ENCODE measurements around the gene TSEN34. TPM values are rescaled to one million over a fixed set of nuclear protein-coding genes. Genes with fewer than 3 reads are reported as not detected.

Gene TSEN34
- total RNA-seq, 1 donor from 2014 or later = 52.6 TPM

- H3K27ac Mint-ChIP-seq (ENCODE audit: unreplicated experiment) = no peak overlapping the region
- no peak overlapping the region for H3K4me3 Mint-ChIP-seq (ENCODE audit: unreplicated experiment)
Observed at GRCh38 chr19:54142166-54142780, 48.8 kb upstream of the TSEN34 start.

GRCh38 chr19:54145541-54146158 lies 45.5 kb upstream of the TSEN34 start:
- Histone ChIP-seq H3K4me2 (ENCODE audit: low read length) (no peak overlapping the region), H2AFZ (ENCODE audit: low read depth, low read length) (no peak overlapping the region), H4K20me1 (ENCODE audit: insufficient read depth, low read length) (peaks cover 74% of the 10 kb centered on the region), H3K27me3 (ENCODE audit: insufficient read depth, low read length) (no peaks in the 10 kb centered on the region), H3K36me3 (ENCODE audit: insufficient read depth, low read length) (peaks cover 45% of the 10 kb centered on the region), H3K9ac (ENCODE audit: low read length) (no peak overlapping the region), H3K4me1 (ENCODE audit: insufficient read depth, low read length) (peaks cover 8% of the 10 kb centered on the region), H3K9me3 (ENCODE audit: insufficient read depth, low read depth, low read length) (no peaks in the 10 kb centered on the region), H3K4me3 (ENCODE audit: insufficient read depth, low read depth, low read length) (no peak overlapping the region), H3K27ac (ENCODE audit: low read depth, low read length) (no peak overlapping the region), H3K79me2 (ENCODE audit: insufficient read depth, low read length) (peaks cover 36% of the 10 kb centered on the region)
- Mint-ChIP-seq H3K4me1 (ENCODE audit: low read depth, unreplicated experiment) (peaks cover 13% of the 10 kb centered on the region), H3K36me3 (ENCODE audit: low read depth, unreplicated experiment) (peaks cover 34% of the 10 kb centered on the region), H3K27me3 (ENCODE audit: low read depth, unreplicated experiment) (no peaks in the 10 kb centered on the region), H3K4me3 (ENCODE audit: unreplicated experiment) (no peak overlapping the region), H3K9me3 (ENCODE audit: unreplicated experiment) (no peaks in the 10 kb centered on the region), H3K27ac (ENCODE audit: unreplicated experiment) (no peak overlapping the region)
- no peak for FAIRE-seq
- no peak for DNase-seq (ENCODE audit: low read depth)
- TF ChIP-seq, protein P1, sequence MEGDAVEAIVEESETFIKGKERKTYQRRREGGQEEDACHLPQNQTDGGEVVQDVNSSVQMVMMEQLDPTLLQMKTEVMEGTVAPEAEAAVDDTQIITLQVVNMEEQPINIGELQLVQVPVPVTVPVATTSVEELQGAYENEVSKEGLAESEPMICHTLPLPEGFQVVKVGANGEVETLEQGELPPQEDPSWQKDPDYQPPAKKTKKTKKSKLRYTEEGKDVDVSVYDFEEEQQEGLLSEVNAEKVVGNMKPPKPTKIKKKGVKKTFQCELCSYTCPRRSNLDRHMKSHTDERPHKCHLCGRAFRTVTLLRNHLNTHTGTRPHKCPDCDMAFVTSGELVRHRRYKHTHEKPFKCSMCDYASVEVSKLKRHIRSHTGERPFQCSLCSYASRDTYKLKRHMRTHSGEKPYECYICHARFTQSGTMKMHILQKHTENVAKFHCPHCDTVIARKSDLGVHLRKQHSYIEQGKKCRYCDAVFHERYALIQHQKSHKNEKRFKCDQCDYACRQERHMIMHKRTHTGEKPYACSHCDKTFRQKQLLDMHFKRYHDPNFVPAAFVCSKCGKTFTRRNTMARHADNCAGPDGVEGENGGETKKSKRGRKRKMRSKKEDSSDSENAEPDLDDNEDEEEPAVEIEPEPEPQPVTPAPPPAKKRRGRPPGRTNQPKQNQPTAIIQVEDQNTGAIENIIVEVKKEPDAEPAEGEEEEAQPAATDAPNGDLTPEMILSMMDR (IDR thresholded peaks at IDR 0.05; ENCODE audit: insufficient read depth, low read depth, low read length) = no peak
- no peak for TF ChIP-seq EZH2 (IDR thresholded peaks at IDR 0.05; ENCODE audit: insufficient read depth, low read length)

More at GRCh38 chr19:54142166-54142780, 48.8 kb upstream of the TSEN34 start:
- Histone ChIP-seq H3K4me3 (ENCODE audit: insufficient read depth, low read depth, low read length) (no peak overlapping the region), H3K27me3 (ENCODE audit: insufficient read depth, low read length) (no peaks in the 10 kb centered on the region), H4K20me1 (ENCODE audit: insufficient read depth, low read length) (peaks cover 77% of the 10 kb centered on the region), H3K27ac (ENCODE audit: low read depth, low read length) (peak overlapping the region; percentile 10), H3K36me3 (ENCODE audit: insufficient read depth, low read length) (peaks cover 36% of the 10 kb centered on the region), H3K4me2 (ENCODE audit: low read length) (peak overlapping the region; percentile 60), H3K9ac (ENCODE audit: low read length) (peak overlapping the region; percentile 60), H3K4me1 (ENCODE audit: insufficient read depth, low read length) (peaks cover 16% of the 10 kb centered on the region), H2AFZ (ENCODE audit: low read depth, low read length) (no peak overlapping the region), H3K79me2 (ENCODE audit: insufficient read depth, low read length) (peaks cover 67% of the 10 kb centered on the region), H3K9me3 (ENCODE audit: insufficient read depth, low read depth, low read length) (no peaks in the 10 kb centered on the region)
- Mint-ChIP-seq H3K4me1 (ENCODE audit: low read depth, unreplicated experiment) (peaks cover 20% of the 10 kb centered on the region), H3K27me3 (ENCODE audit: low read depth, unreplicated experiment) (no peaks in the 10 kb centered on the region), H3K9me3 (ENCODE audit: unreplicated experiment) (no peaks in the 10 kb centered on the region), H3K36me3 (ENCODE audit: low read depth, unreplicated experiment) (peaks cover 26% of the 10 kb centered on the region)
- DNase-seq (ENCODE audit: low read depth) = peak; percentile 6
- FAIRE-seq = no peak
- TF ChIP-seq, protein P1 (IDR thresholded peaks at IDR 0.05; ENCODE audit: insufficient read depth, low read depth, low read length) = no peak
- no peak for TF ChIP-seq EZH2 (IDR thresholded peaks at IDR 0.05; ENCODE audit: insufficient read depth, low read length)

DNA sequence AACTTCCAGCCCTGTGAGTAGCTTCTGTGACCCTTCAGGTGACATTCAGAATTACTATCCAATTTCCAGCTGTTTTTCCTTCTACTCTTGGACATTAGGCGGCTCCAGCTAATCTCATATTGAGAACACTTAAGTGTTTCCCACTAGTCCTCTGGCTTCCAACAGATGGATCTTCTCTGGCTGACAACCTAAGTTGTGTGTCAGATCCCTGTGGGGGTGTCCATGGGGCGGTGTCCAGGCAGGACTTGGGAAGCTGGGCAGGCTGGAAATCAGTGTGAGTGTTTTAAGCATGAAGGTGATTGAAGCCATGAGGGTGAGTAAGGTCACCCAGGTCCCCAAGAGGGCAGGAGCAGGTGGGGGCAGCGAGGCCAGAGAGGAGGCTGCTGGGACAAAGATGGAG lies 43.4 kb upstream of the TSEN34 start:
- no peaks in the 10 kb centered on the region for H3K9me3 Mint-ChIP-seq (ENCODE audit: unreplicated experiment)
- no peaks in the 10 kb centered on the region for H3K9me3 ChIP-seq (ENCODE audit: insufficient read depth, low read depth, low read length)
- no peak overlapping the region for H2AFZ ChIP-seq (ENCODE audit: low read depth, low read length)
- peaks cover 47% of the 10 kb centered on the region for H3K36me3 ChIP-seq (ENCODE audit: insufficient read depth, low read length)
- H3K9ac ChIP-seq (ENCODE audit: low read length) = no peak overlapping the region
- H3K27me3 Mint-ChIP-seq (ENCODE audit: low read depth, unreplicated experiment) = no peaks in the 10 kb centered on the region
- H3K4me1 ChIP-seq (ENCODE audit: insufficient read depth, low read length) = peaks cover under 1% of the 10 kb centered on the region
- H3K4me3 ChIP-seq (ENCODE audit: insufficient read depth, low read depth, low read length) = no peak overlapping the region
- no peak overlapping the region for H3K27ac Mint-ChIP-seq (ENCODE audit: unreplicated experiment)
- H3K4me3 Mint-ChIP-seq (ENCODE audit: unreplicated experiment) = no peak overlapping the region
- no peaks in the 10 kb centered on the region for H3K4me1 Mint-ChIP-seq (ENCODE audit: low read depth, unreplicated experiment)
- no peak overlapping the region for H3K27ac ChIP-seq (ENCODE audit: low read depth, low read length)
- peaks cover 15% of the 10 kb centered on the region for H3K79me2 ChIP-seq (ENCODE audit: insufficient read depth, low read length)
- no peak for FAIRE-seq
- peaks cover 31% of the 10 kb centered on the region for H3K36me3 Mint-ChIP-seq (ENCODE audit: low read depth, unreplicated experiment)
- H3K27me3 ChIP-seq (ENCODE audit: insufficient read depth, low read length) = no peaks in the 10 kb centered on the region
- peaks cover 71% of the 10 kb centered on the region for H4K20me1 ChIP-seq (ENCODE audit: insufficient read depth, low read length)
- no peak overlapping the region for H3K4me2 ChIP-seq (ENCODE audit: low read length)
- TF ChIP-seq, protein P1 (IDR thresholded peaks at IDR 0.05; ENCODE audit: insufficient read depth, low read depth, low read length) = no peak
- no peak for TF ChIP-seq EZH2 (IDR thresholded peaks at IDR 0.05; ENCODE audit: insufficient read depth, low read length)
- DNase-seq (ENCODE audit: low read depth) = no peak

Data from astrocyte (in vitro differentiated cells and primary cell).